Fibroblast of skin of abdomen (primary cell): ENCODE measurements around the gene GAS2. TPM values are rescaled to one million over a fixed set of nuclear protein-coding genes. Genes with fewer than 3 reads are reported as not detected.
"Not testable (repeated sequence)": the region's sequence is repeated elsewhere in the genome, so short reads cannot be mapped to it uniquely, and the experiment has no call there.

Source experiments
- DNase-seq: peaks from one replicate; pipeline ENCODE4 v3.0.0-alpha.2; 2013
- polyA plus RNA-seq, 2 experiments: library from polyadenylated mRNA; unstranded; fragments of 120-200 nt; gene quantifications; one replicate each; pipeline ENCODE4 v1.2.1, GENCODE V29; 2013; ENCODE audit not compliant: insufficient read length in 2 of 2

The GAS2 gene
- 1.7 TPM for polyA plus RNA-seq (2013, experiment 1 of 2; ENCODE audit: insufficient read length)
- polyA plus RNA-seq (2013, experiment 2 of 2; ENCODE audit: insufficient read length), result 1.7 TPM

- DNase-seq, result no peak
Observed at GRCh38 chr11:22666325-22666687, at the start of gene GAS2. TSS of gene GAS2 (plus strand) at chr11:22666611. CDS start at chr11:22674870, 8,259 bp downstream.

DNA sequence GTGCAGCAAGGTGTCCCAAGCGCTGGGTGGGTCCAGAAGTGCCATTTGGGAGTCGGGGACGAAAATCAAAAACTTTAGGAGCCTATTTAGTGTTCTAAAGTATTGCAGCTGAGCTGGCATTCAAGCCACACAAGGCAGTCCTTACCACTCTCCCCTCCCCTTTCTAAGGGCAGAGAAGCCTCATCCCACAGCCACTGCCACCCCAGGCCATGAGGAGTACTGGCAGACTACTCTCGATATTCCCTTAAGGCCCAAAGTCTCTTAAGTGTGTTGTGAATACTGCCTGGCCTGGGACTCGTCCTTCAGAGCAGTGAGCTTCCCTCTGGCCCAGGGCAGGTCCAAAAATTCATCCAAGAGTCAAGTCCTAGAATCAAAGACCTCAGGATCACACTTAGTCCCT lies 48.5 kb upstream of the GAS2 start:
- no peak for DNase-seq

DNA sequence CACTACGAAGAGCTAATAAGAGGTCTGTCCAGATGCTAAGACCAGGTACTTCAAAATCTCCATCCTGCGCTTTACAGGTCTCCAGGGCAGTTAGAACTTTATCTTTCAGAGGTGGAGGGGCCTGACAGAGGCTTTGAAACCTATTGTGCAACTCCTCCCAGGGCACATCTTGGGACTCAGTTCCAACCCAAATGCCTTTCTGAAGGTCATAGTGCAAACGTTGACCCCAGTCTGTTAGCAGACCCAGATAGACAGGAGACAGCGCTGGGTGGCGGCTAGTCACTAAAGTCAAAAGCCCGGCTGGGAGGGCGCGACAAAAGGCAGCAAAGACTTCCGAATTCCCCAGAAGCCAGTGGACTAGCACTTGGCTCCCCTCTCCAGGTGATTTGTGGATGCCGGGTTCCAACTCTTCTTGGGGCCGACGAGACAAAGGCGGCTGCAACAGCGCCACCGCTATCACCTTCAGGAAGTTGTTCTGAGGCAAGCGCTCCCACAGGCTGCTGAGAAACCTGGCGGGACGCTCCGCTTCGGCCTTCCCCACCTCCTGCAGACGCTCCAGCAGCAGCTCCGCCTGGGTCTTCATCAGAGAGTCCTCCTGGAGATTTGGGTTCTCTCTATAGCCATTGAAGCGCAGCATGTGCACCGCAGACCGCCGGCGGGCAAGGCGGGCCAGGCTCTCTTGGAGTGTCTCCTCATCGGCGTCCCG lies 41.5 kb upstream of the GAS2 start:
- DNase-seq, result peak; percentile 63

DNA sequence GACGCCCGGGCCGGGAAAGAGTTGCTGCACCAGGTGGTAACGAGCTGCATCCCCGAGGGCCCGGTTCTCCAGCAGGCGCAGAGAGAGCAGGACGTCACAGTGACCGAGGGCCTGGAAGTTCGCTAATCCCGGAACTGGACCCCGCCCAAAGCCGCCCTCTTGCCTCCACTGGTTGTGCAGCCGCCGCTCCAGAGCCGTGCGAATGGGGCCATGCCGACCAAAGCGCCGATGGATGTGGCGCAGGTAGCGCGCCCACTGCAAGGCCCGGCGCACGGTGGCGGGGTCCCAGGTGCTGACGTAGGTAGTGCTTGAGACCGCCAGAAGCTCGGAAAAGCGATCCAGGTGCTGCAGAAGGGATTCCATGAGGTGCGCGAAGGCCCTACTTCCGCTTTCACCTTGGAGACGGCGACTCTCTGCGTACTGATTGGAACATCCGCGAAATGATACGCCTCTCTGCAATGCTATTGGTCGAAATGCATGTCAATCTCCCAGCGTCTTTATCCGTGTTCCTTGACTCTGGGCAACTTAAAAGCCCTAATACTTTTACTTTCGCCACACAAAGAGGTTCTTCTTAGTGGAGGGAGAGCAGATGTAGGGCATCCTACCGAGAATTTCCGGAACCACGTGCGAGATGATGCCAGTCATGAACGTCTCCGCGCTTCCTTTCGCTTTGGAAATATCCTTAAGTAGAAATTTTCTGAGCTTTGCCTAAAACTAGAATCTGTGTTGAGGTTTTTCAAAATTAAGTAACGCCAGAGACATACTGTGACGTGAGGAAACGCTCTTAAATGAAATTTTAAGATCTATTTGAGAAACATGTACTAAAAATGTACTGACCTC lies 40.7 kb upstream of the GAS2 start, which contains the start of gene FANCF:
FANCF (minus strand) TSS at position 376 of the 840 bp plus-strand sequence; CDS start at position 363, 13 bp downstream.
- peak; percentile 99 for DNase-seq

DNA sequence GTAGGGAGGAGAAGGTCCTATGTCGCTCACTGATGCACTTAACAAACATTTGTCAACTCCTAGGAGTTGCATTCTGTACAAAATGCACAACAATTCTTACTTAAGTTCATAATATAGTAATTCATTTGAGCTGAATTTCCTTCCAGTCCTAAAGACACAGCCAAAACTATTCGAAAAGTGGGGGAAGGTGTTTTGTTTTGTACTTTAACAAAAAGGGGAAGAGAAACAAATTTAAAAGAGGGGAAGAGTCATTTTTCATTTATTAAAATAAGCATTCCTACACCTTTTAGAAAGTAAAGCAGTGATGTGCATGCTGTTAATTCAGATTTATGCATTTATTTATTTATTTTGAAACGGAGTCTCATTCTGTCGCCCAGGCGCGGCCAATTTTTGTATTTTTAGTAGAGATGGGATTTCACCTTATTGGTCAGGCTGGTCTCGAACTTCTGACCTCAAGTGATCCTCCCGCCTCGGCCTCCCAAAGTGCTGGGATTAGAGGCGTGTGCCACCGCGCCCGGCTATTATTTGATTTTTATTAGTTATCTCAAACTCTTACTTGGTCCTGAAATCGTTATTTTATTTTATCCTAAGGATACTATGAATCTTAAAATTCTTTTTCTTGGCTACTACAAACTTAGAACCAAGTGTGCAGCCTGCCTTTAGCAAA lies 39.7 kb upstream of the GAS2 start:
- DNase-seq, result no peak

DNA sequence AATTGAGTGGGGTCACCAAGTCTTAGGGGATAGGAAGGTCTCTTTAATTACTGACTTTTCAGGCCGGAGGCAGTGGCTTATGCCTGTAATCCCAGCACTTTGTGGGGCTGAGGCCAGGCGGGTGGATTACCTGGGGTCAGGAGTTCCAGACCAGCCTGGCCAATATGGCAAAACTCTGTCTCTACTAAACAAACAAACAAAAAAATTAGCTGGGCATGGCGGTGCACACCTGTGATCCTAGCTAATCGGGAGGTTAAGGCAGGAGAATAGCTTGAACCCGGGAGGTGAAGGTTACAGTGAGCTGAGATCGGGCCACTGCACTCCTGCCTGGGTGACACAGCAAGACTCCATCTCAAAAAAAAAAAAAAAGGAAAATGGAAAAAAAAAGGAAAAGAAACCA lies 39.0 kb upstream of the GAS2 start:
- DNase-seq, result no peak

- no peak for DNase-seq
Observed at GRCh38 chr11:22633354-22633902, 33.0 kb upstream of the GAS2 start.

DNA sequence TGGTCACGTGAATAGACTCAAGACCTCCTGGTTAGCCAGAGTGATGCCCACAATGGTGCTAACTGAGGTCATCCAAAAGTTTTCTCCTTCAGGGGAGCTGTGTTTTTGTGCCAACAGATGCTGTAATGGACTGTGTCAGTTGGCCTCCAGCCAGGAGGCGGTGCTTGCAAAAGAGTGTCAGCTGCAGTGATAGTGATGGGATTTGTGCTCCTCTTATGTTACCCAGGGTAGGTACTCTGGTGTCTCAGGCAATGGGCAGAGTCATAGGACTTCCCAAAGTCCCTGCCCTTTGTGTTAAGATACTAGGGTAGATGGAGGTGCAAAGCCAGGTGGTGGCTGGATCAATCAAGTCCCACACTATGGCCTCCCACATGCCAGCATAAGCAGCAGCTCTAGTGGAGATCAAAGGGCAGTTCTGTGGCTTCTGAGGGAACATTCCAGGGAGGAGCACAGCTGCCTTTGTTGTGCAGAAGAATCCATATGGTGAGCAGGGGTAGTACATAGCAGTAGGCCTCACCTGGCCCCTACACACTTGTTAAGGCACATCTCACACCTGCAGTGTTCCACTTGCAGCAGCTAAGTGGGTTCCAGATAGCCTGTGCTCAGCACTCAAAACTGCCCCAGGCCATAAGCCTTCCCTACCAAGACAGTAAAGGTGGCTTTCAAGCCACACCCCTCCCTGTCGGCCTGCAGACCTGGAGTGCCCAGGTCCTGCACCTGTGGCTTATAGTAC lies 31.3 kb upstream of the GAS2 start:
- peak; percentile 14 for DNase-seq

- no peak for DNase-seq
Observed at GRCh38 chr11:22635689-22636088, 30.7 kb upstream of the GAS2 start.

GRCh38 chr11:22640862-22641261 lies 25.5 kb upstream of the GAS2 start:
- no peak for DNase-seq

DNA sequence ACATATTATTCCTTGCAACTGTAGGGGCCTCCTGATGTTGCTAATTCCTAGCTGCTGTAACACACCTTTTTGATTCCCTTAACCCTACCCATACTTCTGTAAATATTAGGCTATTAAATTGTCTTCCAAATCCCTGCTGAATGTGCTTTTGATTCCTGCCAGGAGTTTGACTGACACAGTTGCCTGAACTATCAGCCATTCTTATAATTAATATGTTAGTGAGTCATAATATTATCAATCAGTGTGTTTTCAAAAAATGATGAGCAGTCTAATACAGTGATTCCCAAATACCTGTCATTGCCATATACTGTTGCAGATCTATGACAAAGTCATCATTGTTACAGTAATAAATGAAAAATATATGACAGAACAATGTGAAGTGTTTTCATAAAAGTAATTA lies 24.9 kb upstream of the GAS2 start:
- DNase-seq, result no peak

DNA sequence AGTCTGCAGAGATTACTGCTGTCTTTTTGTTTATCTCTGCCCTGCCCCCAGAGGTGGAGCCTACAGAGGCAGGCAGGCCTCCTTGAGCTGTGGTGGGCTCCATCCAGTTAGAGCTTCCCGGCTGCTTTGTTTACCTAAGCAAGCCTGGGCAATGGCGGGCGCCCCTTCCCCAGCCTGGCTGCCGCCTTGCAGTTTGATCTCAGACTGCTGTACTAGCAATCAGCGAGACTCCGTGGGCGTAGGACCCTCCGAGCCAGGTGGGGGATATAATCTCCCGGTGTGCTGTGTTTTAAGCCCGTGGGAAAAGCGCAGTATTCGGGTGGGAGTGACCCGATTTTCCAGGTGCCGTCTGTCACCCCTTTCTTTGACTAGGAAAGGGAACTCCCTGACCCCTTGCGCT lies 14.1 kb upstream of the GAS2 start:
- not testable (repeated sequence) for DNase-seq

GRCh38 chr11:22656130-22656529 lies 10.3 kb upstream of the GAS2 start:
- peak; percentile 28 for DNase-seq

DNA sequence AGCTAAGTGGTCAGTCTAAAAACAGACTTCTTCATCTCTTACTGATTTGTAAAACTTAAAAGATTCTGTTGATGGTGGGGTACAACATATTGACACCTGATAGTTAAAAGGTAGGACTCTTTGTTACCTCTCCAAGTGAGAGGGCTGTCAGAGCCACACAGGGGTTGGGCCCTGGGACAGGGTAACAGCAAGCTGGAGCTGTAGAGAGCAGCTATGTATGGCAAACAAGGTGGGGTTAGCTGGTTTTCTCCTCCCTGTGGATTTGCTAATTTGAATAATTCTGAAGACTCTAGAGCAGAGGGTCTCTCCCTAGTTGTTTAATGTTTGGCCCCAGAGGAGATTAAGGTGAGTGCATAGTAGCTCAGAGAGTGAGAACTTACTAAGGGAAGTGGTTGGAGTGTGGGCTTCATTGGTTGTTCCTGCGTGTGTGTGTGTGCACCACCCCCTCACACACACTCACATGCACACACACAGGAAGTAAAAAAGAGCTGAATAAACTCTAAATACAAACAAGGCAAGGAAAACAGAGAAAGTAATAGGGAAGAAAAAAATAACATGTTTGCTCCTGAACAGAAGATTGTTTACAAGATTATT lies 9.2 kb upstream of the GAS2 start:
- DNase-seq, result no peak

DNA sequence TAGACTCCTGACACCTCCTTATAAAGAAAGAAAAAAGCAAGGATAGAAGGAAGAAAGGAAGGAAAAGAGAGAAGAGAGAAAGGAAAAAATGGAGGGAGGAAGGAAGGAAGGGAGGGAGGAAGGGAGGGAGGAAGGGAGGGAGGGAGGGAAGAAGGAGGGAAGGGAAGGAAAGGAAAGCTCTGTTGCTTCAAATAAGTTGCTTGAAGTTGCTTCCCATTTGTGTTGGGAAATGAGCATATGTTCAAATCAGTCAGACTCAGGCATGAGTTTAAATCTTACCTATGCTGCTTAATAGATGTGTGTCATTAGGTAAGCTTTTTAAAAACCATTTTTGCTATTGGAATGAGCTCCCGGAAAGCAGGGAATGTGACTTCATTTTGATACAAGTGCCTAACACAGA lies 6.6 kb upstream of the GAS2 start:
- DNase-seq, result no peak

GRCh38 chr11:22666688-22667439 lies 453 bp downstream of the GAS2 start:
- peak; percentile 46 for DNase-seq

GRCh38 chr11:22668005-22668796 lies 1.8 kb downstream of the GAS2 start:
- DNase-seq, result no peak

DNA sequence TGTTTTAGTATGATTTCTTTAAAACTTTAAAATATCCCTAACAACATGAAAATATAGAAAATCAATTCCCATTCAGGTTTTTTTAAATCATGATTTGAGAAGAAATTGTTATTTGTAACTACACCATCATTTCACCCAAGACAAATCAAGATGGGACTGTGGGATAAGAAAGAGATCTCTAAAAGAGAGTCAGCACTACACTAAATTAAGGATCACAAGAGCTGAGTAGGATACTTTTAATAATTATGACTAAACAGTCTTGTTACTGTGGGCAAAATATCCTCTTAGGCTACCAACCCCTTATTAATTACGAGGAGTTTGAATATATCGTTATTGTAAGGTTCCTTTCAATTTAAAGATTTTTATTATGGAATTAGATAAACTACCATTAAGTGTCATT lies 3.0 kb downstream of the GAS2 start:
- no peak for DNase-seq

DNA sequence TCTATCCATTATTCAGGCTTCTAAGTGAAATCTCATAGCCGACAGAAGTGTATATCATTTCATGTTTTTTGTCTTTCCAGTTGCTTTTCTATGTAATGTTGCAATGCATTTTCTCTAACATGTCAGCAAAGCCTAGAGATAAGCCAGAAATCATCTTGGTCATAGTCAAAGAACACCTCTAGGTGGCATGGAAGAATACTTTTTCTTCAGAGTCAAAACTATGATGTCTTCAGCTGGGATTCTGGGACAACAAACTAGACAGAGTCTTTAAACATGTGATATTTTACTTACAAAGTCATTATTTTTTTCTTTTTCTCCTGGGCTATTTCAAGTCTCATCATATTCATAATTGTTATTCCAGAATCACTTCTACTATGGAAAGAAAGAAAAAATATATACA lies 4.4 kb downstream of the GAS2 start:
- peak; percentile 8 for DNase-seq

GRCh38 chr11:22671751-22672150 lies 5.3 kb downstream of the GAS2 start:
- peak; percentile 32 for DNase-seq
